Activated gamma-delta T cell treated with anti-CD3 and anti-CD28 coated beads, Interleukin-2, amount 50 U/mL, for 16 hours (primary cell): Measurements from ENCODE around the gene RNU2-63P.
"Not testable (repeated sequence)": the region's sequence is repeated elsewhere in the genome, so short reads cannot be mapped to it uniquely, and the experiment has no call there.

ENCODE experiments used
- DNase-seq: peaks from one replicate; pipeline ENCODE4 v3.0.0-alpha.2; 2020; ENCODE audit warnings: low read depth

Gene RNU2-63P

GRCh38 chr2:88016086-88016959 lies at the start of gene RNU2-63P:
RNU2-63P (minus strand) TSS chr2:88016547.
- DNase-seq = peak; percentile 59

- no peak for DNase-seq
Observed at GRCh38 chr2:88061295-88061694, 44.9 kb upstream of the RNU2-63P start.

- no peak for DNase-seq
Observed at GRCh38 chr2:88060907-88061275, 44.5 kb upstream of the RNU2-63P start.

GRCh38 chr2:88059979-88060906 lies 43.9 kb upstream of the RNU2-63P start:
- no peak for DNase-seq

- DNase-seq = no peak
Observed at GRCh38 chr2:88058191-88058590, 41.8 kb upstream of the RNU2-63P start.

- no peak for DNase-seq
Observed at GRCh38 chr2:88057437-88057844, 41.1 kb upstream of the RNU2-63P start.

- peak; percentile 88 for DNase-seq
Observed at GRCh38 chr2:88055371-88056128, 39.2 kb upstream of the RNU2-63P start, which contains the start of gene KRCC1. KRCC1 (minus strand) TSS chr2:88055783; CDS start chr2:88028563, 27,220 bp downstream.

GRCh38 chr2:88054782-88055370 lies 38.5 kb upstream of the RNU2-63P start:
- DNase-seq = no peak

- no peak for DNase-seq
Observed at GRCh38 chr2:88053934-88054781, 37.8 kb upstream of the RNU2-63P start.

GRCh38 chr2:88053296-88053695 lies 36.9 kb upstream of the RNU2-63P start:
- no peak for DNase-seq

GRCh38 chr2:88051792-88052191 lies 35.4 kb upstream of the RNU2-63P start:
- DNase-seq = no peak

GRCh38 chr2:88049622-88050021 lies 33.3 kb upstream of the RNU2-63P start:
- DNase-seq = no peak

- no peak for DNase-seq
Observed at GRCh38 chr2:88048541-88048940, 32.2 kb upstream of the RNU2-63P start.

- not testable (repeated sequence) for DNase-seq
Observed at GRCh38 chr2:88045561-88045960, 29.2 kb upstream of the RNU2-63P start.

GRCh38 chr2:88042476-88042875 lies 26.1 kb upstream of the RNU2-63P start:
- no peak for DNase-seq

- no peak for DNase-seq
Observed at GRCh38 chr2:88038263-88039105, 22.1 kb upstream of the RNU2-63P start.

- DNase-seq = no peak
Observed at GRCh38 chr2:88036606-88037005, 20.3 kb upstream of the RNU2-63P start.

GRCh38 chr2:88036182-88036581 lies 19.8 kb upstream of the RNU2-63P start:
- DNase-seq = no peak

GRCh38 chr2:88032070-88032702 lies 15.8 kb upstream of the RNU2-63P start:
- no peak for DNase-seq
